Keratinocyte (primary cell): Measurements from ENCODE around the gene LMCD1. TPM values are rescaled to one million over a fixed set of nuclear protein-coding genes. Genes with fewer than 3 reads are reported as not detected.

Experiments used
- DNase-seq: peaks from one replicate; pipeline ENCODE4 v3.0.0-alpha.2; 2011; ENCODE audit warnings: low read depth, missing footprints, low spot score
- FAIRE-seq: peaks from 2 replicates; lab custom pipeline; 2011; peaks lifted over from hg19 to GRCh38; lab: Jason Lieb, UNC
- H2AFZ ChIP-seq: 2 replicates; pipeline ENCODE4 v1.6.0; 2012; ENCODE audit warnings: low read length, control low read depth, inconsistent platforms; ENCODE audit not compliant: control insufficient read depth
- H3K27ac ChIP-seq: 2 replicates; pipeline ENCODE4 v1.5.1; 2011; ENCODE audit warnings: low read length; ENCODE audit not compliant: control insufficient read depth, insufficient read depth
- H3K27me3 ChIP-seq: 3 replicates; pipeline ENCODE4 v1.6.0; 2011; ENCODE audit warnings: low read length; ENCODE audit not compliant: control insufficient read depth, insufficient read depth; ENCODE audit errors: extremely low read depth
- H3K36me3 ChIP-seq, 2 experiments: 2 replicates in 1 of 2; 3 replicates in 1 of 2; pipeline ENCODE4 v1.5.1; 2011; ENCODE audit warnings: low read length in 2 of 2, mild to moderate bottlenecking in 1 of 2; ENCODE audit not compliant: control insufficient read depth in 2 of 2, insufficient read depth in 2 of 2; ENCODE audit errors: extremely low read depth in 1 of 2
- H3K4me1 ChIP-seq: 3 replicates; pipeline ENCODE4 v1.5.1; 2011; ENCODE audit warnings: low read length; ENCODE audit not compliant: control insufficient read depth, insufficient read depth; ENCODE audit errors: extremely low read depth
- H3K4me2 ChIP-seq: 3 replicates; pipeline ENCODE4 v1.6.0; 2011; ENCODE audit warnings: low read depth, low read length; ENCODE audit not compliant: control insufficient read depth, insufficient read depth; ENCODE audit errors: extremely low read depth
- H3K4me3 ChIP-seq, 3 experiments: fragments of 200-600 bp in 1 of 3; sonication (generic) in 1 of 3; 2 replicates in 2 of 3; 3 replicates in 1 of 3; pipeline ENCODE4 v1.5.1; 2011 to 2016; ENCODE audit warnings: low read length in 3 of 3, mild to moderate bottlenecking in 3 of 3, control low read depth in 2 of 3, inconsistent platforms in 1 of 3, low read depth in 1 of 3, mixed read lengths in 1 of 3, mixed run types in 1 of 3, moderate library complexity in 1 of 3; ENCODE audit not compliant: control insufficient read depth in 2 of 3, insufficient read depth in 2 of 3; ENCODE audit errors: extremely low read depth in 1 of 3
- H3K79me2 ChIP-seq: 2 replicates; pipeline ENCODE4 v1.6.0; 2012; ENCODE audit warnings: low read length; ENCODE audit not compliant: control insufficient read depth, insufficient read depth
- H3K9ac ChIP-seq: 3 replicates; pipeline ENCODE4 v1.6.0; 2011; ENCODE audit warnings: low read length; ENCODE audit not compliant: control insufficient read depth, insufficient read depth; ENCODE audit errors: extremely low read depth
- H3K9me1 ChIP-seq: 3 replicates; pipeline ENCODE4 v1.6.0; 2011; ENCODE audit warnings: low read length; ENCODE audit not compliant: control insufficient read depth, insufficient read depth; ENCODE audit errors: extremely low read depth
- H3K9me3 ChIP-seq: 2 replicates; pipeline ENCODE4 v1.5.1; 2012; ENCODE audit warnings: low read depth, low read length; ENCODE audit not compliant: control insufficient read depth
- H4K20me1 ChIP-seq: 3 replicates; pipeline ENCODE4 v1.6.0; 2011; ENCODE audit warnings: low read length; ENCODE audit not compliant: control insufficient read depth, insufficient read depth; ENCODE audit errors: extremely low read depth
- EZH2 ChIP-seq: IDR thresholded peaks from one replicate; pipeline ENCODE4 v1.6.1; 2012; ENCODE audit warnings: inconsistent platforms, mild to moderate bottlenecking, low read length, moderate library complexity
- dilution Hi-C: fragments of 300-500 bp; cut with MboI; formaldehyde crosslinking; loops from one replicate; pipeline ENCODE4 v1.7.0; 2020; ENCODE audit warnings: low sequenced_read_pairs; ENCODE audit not compliant: extremely low pct_ligation_motif_present
- polyA plus RNA-seq, 5 experiments: library from polyadenylated mRNA; depleted of rRNA in 3 of 5; stranded (reverse) in 3 of 5; stranded (forward) in 1 of 5; unstranded in 1 of 5; fragments of >200 nt; gene quantifications; 1 replicate in 1 of 5; 2 replicates in 3 of 5; 3 replicates in 1 of 5; pipeline versions ENCODE4 v1.2.1 to v1.2.3, GENCODE V29; 2011 to 2012; ENCODE audit warnings: missing spikeins in 2 of 5, low read depth in 1 of 5, low replicate concordance in 1 of 5
- TF ChIP-seq, protein P1 (sequence below), 3 experiments: IDR thresholded peaks in 1 of 3; conservative IDR thresholded peaks in 1 of 3; optimal IDR thresholded peaks in 1 of 3; 2 replicates in 2 of 3; 3 replicates in 1 of 3; pipeline versions ENCODE3 to v1.5.1; 2011; ENCODE audit warnings: low read length in 3 of 3, mild to moderate bottlenecking in 3 of 3, moderate library complexity in 2 of 3, control low read depth in 1 of 3, inconsistent platforms in 1 of 3; ENCODE audit not compliant: insufficient read depth in 2 of 3; ENCODE audit errors: extremely low read depth in 1 of 3

LMCD1 gene
- polyA plus RNA-seq, 1 donor (not counting 4 experiments of a cell fraction or from before 2014, with no cell fraction given) = 3.7 TPM

DNA sequence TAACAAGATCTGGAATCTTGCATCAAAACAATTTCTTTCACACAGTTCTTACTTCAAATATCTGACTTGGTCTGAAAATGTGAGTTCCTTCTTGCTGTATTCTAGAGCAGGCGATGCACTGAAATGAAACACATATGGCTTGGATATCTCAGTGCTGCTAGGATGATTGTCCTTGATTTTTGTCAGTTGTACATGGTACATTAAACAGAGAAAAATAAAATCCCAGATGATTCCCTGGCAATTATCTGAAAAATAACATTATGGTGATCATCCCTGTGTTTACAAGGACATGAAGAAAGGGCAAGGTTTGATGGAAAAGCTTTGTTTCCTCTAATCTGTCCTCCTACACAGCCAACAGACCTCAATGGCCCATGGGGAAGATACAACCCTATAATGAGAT, 10.6 kb downstream of the LMCD1 start:
- Histone ChIP-seq H2AFZ (no peak overlapping the region), H4K20me1 (no peaks in the 10 kb centered on the region), H3K4me2 (no peak overlapping the region), H3K79me2 (no peaks in the 10 kb centered on the region), H3K9me1 (no peaks in the 10 kb centered on the region), H3K27me3 (no peaks in the 10 kb centered on the region), H3K4me3 (no peak overlapping the region), H3K36me3 (no peaks in the 10 kb centered on the region), H3K27ac (no peak overlapping the region), H3K4me1 (no peaks in the 10 kb centered on the region), H3K9me3 (no peaks in the 10 kb centered on the region), H3K9ac (no peak overlapping the region)
- DNase-seq = no peak
- TF ChIP-seq, protein P1, sequence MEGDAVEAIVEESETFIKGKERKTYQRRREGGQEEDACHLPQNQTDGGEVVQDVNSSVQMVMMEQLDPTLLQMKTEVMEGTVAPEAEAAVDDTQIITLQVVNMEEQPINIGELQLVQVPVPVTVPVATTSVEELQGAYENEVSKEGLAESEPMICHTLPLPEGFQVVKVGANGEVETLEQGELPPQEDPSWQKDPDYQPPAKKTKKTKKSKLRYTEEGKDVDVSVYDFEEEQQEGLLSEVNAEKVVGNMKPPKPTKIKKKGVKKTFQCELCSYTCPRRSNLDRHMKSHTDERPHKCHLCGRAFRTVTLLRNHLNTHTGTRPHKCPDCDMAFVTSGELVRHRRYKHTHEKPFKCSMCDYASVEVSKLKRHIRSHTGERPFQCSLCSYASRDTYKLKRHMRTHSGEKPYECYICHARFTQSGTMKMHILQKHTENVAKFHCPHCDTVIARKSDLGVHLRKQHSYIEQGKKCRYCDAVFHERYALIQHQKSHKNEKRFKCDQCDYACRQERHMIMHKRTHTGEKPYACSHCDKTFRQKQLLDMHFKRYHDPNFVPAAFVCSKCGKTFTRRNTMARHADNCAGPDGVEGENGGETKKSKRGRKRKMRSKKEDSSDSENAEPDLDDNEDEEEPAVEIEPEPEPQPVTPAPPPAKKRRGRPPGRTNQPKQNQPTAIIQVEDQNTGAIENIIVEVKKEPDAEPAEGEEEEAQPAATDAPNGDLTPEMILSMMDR (optimal IDR thresholded peaks at IDR 0.05 in 1 of 3, IDR thresholded peaks at IDR 0.05 in 1 of 3, conservative IDR thresholded peaks at IDR 0.05 in 1 of 3; ENCODE audit: extremely low read depth in 1 of 3, insufficient read depth in 2 of 3, low read length in 3 of 3) = no peak
- TF ChIP-seq EZH2 = no peak
- dilution Hi-C loops = no loop called here
- no peak for FAIRE-seq

DNA sequence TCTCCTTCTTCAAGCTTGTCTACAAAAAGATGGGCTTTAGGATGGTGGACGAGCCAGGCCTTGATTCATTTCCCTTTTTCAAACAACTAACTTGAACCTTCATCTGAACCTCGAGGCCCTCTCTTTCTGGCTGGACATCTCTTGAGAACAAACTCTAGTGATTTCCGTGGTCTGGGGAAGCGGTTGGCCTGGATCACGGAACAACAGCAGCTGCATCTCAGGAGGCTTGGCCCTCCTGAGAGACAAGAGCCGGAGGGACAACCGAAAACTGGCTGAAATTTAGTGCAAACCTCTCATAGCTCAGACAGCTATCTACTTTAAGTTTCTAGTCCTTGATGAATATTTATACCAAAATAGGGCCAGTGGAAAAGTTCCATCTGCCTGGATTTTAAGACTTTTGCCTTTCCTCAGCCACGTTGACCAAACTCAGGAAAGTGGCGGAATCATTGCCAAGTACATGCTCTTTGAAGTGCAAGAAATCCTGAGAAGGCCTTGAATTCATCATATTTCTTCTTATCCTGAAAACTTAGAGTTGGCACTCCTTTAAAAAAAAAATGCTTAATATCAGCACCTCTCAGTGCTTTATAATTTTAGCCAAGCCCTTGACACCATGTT, 14.5 kb downstream of the LMCD1 start:
- Histone ChIP-seq H3K9ac (no peak overlapping the region), H3K4me3 (no peak overlapping the region), H3K4me2 (no peak overlapping the region), H3K79me2 (no peaks in the 10 kb centered on the region), H3K27me3 (no peaks in the 10 kb centered on the region), H3K4me1 (no peaks in the 10 kb centered on the region), H3K27ac (no peak overlapping the region), H3K9me3 (no peaks in the 10 kb centered on the region), H2AFZ (no peak overlapping the region), H3K36me3 (no peaks in the 10 kb centered on the region), H3K9me1 (no peaks in the 10 kb centered on the region), H4K20me1 (no peaks in the 10 kb centered on the region)
- no peak for DNase-seq
- dilution Hi-C loops = no loop called here
- no peak for FAIRE-seq
- TF ChIP-seq EZH2 = no peak
- TF ChIP-seq, protein P1 (optimal IDR thresholded peaks at IDR 0.05 in 1 of 3, IDR thresholded peaks at IDR 0.05 in 1 of 3, conservative IDR thresholded peaks at IDR 0.05 in 1 of 3; ENCODE audit: extremely low read depth in 1 of 3, insufficient read depth in 2 of 3, low read length in 3 of 3) = no peak
